VCaP (cell line): ENCODE data around the gene TARP.
A peak's percentile ranks its signal among the peaks of the same experiment; 100 is the strongest.

Experiments used
- H3K27ac ChIP-seq: fragments of 450-650 bp; 2 replicates; pipeline ENCODE4 v1.5.1; 2017
- TF ChIP-seq, protein P1 (sequence below): fragments of 450-650 bp; conservative IDR thresholded peaks from 2 replicates; pipeline ENCODE4 v1.5.1; 2017; ENCODE audit warnings: mild to moderate bottlenecking, moderate library complexity

TARP gene

DNA sequence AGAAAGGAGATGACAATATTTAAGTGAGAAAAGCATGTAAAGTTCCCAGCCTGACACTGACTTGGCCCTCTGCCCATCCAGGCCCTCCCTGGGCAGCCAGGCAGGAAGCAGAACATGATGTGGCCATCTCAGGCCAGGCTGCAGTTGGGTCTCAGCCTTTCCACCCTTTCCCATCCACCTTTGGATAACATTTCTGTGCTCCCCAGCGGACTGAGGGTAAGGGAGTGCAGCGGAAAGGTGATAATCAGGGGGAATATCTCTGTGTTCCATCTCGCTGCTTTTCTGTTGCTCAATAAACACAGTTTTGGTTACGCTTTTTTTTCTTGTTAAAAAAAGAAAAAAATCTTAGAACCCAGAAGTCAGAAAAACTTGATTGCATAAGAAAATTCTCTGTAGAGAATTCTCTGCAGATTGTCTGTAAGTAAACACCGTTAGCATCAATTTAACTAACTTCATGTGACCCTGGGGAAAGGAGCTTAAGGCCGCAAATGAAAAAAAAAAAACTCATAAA, 37.2 kb upstream of the TARP start:
- H3K27ac ChIP-seq, result peak overlapping the region; percentile 100
- TF ChIP-seq, protein P1, sequence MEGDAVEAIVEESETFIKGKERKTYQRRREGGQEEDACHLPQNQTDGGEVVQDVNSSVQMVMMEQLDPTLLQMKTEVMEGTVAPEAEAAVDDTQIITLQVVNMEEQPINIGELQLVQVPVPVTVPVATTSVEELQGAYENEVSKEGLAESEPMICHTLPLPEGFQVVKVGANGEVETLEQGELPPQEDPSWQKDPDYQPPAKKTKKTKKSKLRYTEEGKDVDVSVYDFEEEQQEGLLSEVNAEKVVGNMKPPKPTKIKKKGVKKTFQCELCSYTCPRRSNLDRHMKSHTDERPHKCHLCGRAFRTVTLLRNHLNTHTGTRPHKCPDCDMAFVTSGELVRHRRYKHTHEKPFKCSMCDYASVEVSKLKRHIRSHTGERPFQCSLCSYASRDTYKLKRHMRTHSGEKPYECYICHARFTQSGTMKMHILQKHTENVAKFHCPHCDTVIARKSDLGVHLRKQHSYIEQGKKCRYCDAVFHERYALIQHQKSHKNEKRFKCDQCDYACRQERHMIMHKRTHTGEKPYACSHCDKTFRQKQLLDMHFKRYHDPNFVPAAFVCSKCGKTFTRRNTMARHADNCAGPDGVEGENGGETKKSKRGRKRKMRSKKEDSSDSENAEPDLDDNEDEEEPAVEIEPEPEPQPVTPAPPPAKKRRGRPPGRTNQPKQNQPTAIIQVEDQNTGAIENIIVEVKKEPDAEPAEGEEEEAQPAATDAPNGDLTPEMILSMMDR, result no peak

DNA sequence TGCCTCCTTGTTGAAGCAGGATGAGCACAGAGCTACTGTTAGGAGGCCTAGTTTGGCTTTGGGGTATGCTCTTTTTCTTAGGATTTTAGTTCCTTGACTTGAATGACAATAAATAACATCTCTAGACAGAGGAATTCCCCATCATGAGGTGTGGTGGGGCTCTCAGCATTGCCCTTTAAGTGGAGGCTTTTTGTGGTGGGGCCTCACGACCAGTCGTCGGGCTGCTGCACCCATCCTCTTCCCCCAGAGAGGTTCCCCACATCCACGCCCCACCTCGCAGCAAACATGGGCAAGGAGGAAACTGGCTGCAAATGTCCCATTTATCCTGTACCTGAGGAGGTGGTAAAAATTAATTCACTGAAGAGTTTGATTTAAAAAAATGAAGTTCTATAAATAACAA, 36.1 kb upstream of the TARP start:
- peak overlapping the region; percentile 100 for H3K27ac ChIP-seq
- TF ChIP-seq, protein P1, result no peak

DNA sequence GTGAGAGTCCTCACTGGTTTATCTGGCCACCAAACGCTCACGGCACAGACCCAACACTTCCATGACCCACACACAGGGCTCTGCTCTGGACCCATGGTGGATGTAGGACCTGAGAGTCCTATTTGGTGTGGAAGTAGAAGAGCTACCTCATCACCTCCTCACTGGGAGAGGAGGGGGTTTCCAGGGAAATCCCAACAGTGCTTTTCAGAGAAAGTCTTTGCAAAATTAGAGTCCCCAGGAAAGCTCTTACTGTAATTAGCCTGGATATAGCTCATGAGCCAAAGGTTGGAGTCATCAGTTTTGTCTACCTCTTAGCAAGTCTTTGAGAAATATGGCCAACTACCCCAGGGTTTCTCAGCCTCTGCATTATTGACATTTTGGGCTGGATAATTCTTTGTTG, 34.7 kb upstream of the TARP start:
- H3K27ac ChIP-seq, result peak overlapping the region; percentile 100
- TF ChIP-seq, protein P1, result no peak

DNA sequence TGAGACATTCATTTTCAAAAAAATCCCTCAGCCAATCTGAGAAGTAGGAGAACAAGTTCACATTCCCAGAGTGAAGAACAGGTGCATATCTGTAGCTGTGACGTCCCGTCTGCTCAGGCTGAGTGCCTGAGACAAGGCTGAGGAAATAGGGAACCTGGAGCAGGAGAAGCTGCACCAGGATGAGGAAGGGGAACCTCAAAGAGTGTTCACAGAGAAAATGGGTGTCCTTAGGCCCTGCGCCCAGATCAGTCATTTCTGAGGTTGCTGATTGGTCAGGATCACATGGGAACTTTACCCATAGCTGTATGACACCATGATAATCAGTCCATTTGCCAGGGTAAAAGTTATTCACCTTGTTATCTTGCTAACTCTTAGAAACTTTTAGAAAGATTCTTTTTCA, 34.2 kb upstream of the TARP start:
- H3K27ac ChIP-seq, result peak overlapping the region; percentile 100
- TF ChIP-seq, protein P1, result no peak

DNA sequence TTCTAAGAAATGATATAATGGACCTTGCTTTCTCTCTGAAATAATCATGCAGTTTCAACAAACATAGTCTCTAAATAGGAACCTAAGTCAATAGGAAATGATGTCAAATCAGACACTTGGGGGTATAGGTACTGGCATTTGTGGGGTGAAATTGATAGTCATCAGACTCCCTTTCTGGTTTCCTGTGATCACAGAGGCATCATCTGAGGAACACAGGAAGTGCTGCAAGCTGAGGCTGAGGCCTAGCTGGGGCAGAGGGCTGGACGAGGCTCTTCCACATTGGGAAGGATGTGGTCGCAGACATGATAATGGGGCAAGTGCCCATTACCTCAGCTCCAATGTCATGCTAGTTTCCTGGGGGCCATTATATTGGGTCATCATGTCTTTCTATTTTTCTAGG, 33.5 kb upstream of the TARP start:
- peak overlapping the region; percentile 100 for H3K27ac ChIP-seq
- TF ChIP-seq, protein P1, result no peak

DNA sequence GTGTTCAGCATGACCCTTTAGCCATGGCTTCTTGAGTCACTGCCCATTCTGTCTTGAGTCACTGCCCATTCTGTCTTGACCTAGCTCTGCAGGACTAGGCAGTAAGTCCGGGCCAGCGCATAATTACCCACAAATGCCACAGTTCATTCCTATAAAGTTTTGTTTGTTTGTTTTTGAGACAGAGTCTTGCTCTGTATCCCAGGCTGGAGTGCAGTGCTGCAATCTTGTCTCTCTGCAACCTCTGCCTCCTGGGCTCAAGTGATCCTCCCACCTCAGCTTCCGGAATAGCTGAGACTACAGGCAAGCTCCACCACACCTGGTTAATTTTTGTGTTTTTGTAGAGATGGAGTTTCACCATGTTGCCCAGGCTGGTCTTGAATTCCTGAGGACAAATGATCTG, 32.7 kb upstream of the TARP start:
- peak overlapping the region; percentile 100 for H3K27ac ChIP-seq
- TF ChIP-seq, protein P1, result no peak

DNA sequence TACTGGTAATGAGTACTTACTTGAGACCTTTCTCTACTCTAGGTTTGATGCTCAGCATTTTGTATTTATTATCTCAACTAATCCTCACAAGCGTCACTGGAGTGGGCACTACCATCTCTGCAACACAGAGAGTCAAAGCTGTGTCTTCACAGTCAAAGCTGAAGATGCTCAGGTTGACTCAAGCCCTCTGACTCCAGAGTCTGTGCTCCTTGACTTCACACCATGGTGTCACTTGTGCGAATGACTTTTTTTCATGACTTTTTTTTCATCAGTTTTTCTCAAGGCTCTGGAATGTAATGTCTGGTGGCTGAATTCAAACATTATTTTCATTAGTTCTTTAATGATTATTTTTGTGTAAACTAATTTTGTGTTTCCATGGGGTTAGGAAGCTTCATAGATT, 30.4 kb upstream of the TARP start:
- TF ChIP-seq, protein P1, result no peak
- H3K27ac ChIP-seq, result peak overlapping the region; percentile 100
